ENCODE results near the gene DSC3. TPM values are rescaled to one million over a fixed set of nuclear protein-coding genes. Genes with fewer than 3 reads are reported as not detected.

DSC3 gene
- total RNA-seq (ENCODE audit: unreplicated experiment): 0.87 TPM
- long read RNA-seq: 0 reads

DNA sequence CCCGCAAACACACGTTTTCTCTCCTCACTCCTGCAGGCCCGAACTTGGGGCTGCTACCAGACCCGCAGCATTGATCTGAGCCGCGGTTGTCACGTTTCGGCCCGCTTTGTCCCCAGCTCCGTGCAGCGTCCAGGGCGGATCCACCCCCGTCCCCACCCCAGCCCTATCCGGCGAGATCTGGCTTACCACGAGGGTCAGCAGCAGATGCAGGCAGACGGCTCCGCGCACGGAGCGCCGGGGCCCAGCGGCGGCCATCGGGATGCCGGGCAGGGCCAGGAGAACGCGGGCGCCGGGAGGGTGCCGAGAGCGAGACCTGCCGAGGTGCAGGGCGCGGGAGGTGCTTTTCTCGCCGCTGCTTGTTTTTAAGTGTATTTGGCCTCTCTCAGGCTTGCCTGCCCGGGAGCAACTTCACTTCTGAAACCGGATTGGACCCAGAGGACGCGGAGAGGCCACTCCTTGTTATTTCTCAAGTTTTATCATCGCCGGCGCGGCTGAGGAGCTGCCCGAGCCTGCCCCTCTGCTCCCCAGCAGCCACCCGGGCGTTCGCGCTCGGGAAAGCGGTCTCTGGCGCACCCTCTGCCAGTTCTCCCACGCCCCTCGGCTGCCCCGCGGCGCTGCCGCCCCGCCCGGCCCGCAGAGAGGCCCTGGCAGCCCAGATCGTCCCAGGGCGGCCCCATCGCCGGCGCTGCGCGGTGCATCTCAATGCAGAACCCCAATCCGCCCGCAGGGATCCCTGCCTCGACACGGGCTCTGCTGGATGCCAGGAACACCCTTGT is at the start of gene DSC3:
DSC3 (minus strand) TSS at position 337 of the 776 bp plus-strand sequence; CDS start at position 255, 82 bp downstream.
- Mint-ChIP-seq H3K27ac (ENCODE audit: unreplicated experiment) (no peak within 1 kb of the TSS), H3K4me3 (ENCODE audit: unreplicated experiment) (peak within 1 kb of the TSS; percentile 94), H3K4me1 (ENCODE audit: unreplicated experiment) (peaks cover 24% of the 10 kb centered on the region), H3K27me3 (ENCODE audit: unreplicated experiment) (peaks cover 18% of the 10 kb centered on the region), H3K36me3 (ENCODE audit: low read depth, unreplicated experiment) (peaks cover 9% of the 10 kb centered on the region), H3K9me3 (ENCODE audit: unreplicated experiment) (no peaks in the 10 kb centered on the region)
- TF ChIP-seq, protein P1, sequence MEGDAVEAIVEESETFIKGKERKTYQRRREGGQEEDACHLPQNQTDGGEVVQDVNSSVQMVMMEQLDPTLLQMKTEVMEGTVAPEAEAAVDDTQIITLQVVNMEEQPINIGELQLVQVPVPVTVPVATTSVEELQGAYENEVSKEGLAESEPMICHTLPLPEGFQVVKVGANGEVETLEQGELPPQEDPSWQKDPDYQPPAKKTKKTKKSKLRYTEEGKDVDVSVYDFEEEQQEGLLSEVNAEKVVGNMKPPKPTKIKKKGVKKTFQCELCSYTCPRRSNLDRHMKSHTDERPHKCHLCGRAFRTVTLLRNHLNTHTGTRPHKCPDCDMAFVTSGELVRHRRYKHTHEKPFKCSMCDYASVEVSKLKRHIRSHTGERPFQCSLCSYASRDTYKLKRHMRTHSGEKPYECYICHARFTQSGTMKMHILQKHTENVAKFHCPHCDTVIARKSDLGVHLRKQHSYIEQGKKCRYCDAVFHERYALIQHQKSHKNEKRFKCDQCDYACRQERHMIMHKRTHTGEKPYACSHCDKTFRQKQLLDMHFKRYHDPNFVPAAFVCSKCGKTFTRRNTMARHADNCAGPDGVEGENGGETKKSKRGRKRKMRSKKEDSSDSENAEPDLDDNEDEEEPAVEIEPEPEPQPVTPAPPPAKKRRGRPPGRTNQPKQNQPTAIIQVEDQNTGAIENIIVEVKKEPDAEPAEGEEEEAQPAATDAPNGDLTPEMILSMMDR (IDR thresholded peaks at IDR 0.05; ENCODE audit: unreplicated experiment): no peak
- peak; percentile 51 for DNase-seq (ENCODE audit: low spot score)

DNA sequence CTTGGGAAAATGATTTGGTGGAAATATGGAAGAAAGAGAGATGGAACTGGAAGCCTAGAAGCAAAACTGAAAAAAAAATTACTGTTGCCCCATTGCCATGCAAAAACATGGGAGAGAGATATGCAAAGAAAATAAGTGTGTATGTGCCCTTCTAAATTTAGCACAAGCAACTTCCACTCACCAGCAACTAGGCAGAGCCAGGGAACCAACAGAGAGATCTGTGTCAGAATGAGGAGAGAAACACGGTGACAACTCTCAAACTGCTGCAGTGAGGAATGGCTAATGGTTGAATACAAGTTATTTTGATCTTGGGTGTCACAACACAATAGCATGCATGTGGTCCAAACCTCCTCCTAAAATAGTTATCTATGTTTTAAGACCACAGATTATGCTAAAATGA is 48.8 kb upstream of the DSC3 start:
- no peak overlapping the region for H3K27ac Mint-ChIP-seq (ENCODE audit: unreplicated experiment)
- H3K27me3 Mint-ChIP-seq (ENCODE audit: unreplicated experiment): no peaks in the 10 kb centered on the region
- no peak for DNase-seq (ENCODE audit: low spot score)
- TF ChIP-seq, protein P1 (IDR thresholded peaks at IDR 0.05; ENCODE audit: unreplicated experiment): no peak
- no peaks in the 10 kb centered on the region for H3K9me3 Mint-ChIP-seq (ENCODE audit: unreplicated experiment)
- no peak overlapping the region for H3K4me3 Mint-ChIP-seq (ENCODE audit: unreplicated experiment)
- no peaks in the 10 kb centered on the region for H3K4me1 Mint-ChIP-seq (ENCODE audit: unreplicated experiment)
- peaks cover 26% of the 10 kb centered on the region for H3K36me3 Mint-ChIP-seq (ENCODE audit: low read depth, unreplicated experiment)

DNA sequence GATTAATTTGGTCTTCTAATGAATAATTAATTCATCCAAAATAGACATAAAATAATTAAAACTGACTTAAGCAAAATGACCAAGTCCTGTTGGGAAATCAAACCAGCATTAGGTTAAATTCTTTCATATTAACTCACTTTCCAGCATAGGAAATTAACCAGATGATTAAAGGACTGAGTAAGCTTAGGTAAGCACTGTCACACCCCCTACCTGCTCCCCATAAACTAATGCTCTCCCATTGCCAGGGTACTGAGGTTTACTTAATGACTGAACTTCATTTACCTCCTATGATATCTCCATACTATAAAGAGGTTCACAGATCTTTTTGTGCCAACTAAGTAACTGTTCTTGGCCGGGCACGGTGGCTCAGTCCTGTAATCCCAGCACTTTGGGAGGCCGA is 46.0 kb upstream of the DSC3 start:
- no peak for DNase-seq (ENCODE audit: low spot score)
- Mint-ChIP-seq H3K4me1 (ENCODE audit: unreplicated experiment) (no peaks in the 10 kb centered on the region), H3K27me3 (ENCODE audit: unreplicated experiment) (peaks cover 2% of the 10 kb centered on the region), H3K9me3 (ENCODE audit: unreplicated experiment) (no peaks in the 10 kb centered on the region), H3K27ac (ENCODE audit: unreplicated experiment) (no peak overlapping the region), H3K36me3 (ENCODE audit: low read depth, unreplicated experiment) (peaks cover 26% of the 10 kb centered on the region), H3K4me3 (ENCODE audit: unreplicated experiment) (no peak overlapping the region)
- TF ChIP-seq, protein P1 (IDR thresholded peaks at IDR 0.05; ENCODE audit: unreplicated experiment): no peak

DNA sequence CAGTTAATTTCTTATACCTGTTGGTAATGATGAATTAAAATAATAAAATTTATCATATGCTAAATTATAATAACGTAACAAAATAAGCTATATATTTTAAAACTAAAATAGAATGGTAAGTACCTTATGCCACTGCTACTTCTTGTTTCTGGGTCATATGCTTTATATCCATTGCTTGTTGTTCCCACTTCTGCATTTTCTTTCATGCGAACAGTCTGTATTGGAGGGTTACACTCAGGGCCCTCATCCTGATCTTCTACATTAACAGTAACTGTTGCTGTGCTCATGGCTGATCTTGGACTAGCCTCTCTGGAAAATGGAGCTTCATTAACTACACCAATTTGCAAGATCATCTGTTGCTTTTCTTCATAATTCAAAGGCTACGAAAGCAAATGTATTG is 37.4 kb upstream of the DSC3 start:
- TF ChIP-seq, protein P1 (IDR thresholded peaks at IDR 0.05; ENCODE audit: unreplicated experiment): no peak
- Mint-ChIP-seq H3K4me3 (ENCODE audit: unreplicated experiment) (no peak overlapping the region), H3K36me3 (ENCODE audit: low read depth, unreplicated experiment) (peaks cover 36% of the 10 kb centered on the region)

DNA sequence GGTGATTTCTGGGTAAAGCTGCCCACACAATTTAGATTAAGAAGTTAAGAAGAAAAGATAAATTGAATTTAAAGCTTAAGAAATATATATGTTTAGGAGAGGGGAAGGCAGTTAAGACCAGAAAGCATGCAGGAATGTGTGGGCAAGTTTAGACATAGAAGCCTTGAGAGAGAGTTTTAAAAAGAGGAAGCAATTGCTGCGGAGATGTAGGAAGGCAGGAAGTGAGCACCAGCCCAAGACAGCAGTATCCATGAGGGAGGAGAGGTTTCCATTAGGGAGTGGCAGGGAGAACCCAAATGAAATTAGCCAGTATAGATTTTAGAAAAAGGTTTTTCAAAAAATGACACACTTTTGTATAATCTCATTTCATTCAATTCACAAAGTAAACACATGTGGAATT is 35.3 kb upstream of the DSC3 start:
- no peak overlapping the region for H3K4me3 Mint-ChIP-seq (ENCODE audit: unreplicated experiment)
- no peaks in the 10 kb centered on the region for H3K27me3 Mint-ChIP-seq (ENCODE audit: unreplicated experiment)
- DNase-seq (ENCODE audit: low spot score): no peak
- no peak overlapping the region for H3K27ac Mint-ChIP-seq (ENCODE audit: unreplicated experiment)
- no peaks in the 10 kb centered on the region for H3K9me3 Mint-ChIP-seq (ENCODE audit: unreplicated experiment)
- peaks cover 49% of the 10 kb centered on the region for H3K36me3 Mint-ChIP-seq (ENCODE audit: low read depth, unreplicated experiment)
- peaks cover 10% of the 10 kb centered on the region for H3K4me1 Mint-ChIP-seq (ENCODE audit: unreplicated experiment)
- TF ChIP-seq, protein P1 (IDR thresholded peaks at IDR 0.05; ENCODE audit: unreplicated experiment): no peak

More for the DNA sequence above, 37.4 kb upstream of the DSC3 start:
- Mint-ChIP-seq H3K27ac (ENCODE audit: unreplicated experiment) (no peak overlapping the region), H3K27me3 (ENCODE audit: unreplicated experiment) (no peaks in the 10 kb centered on the region), H3K4me1 (ENCODE audit: unreplicated experiment) (peaks cover 10% of the 10 kb centered on the region), H3K9me3 (ENCODE audit: unreplicated experiment) (no peaks in the 10 kb centered on the region)
- DNase-seq (ENCODE audit: low spot score): no peak
